Astrocyte (in vitro differentiated cells and primary cell): ENCODE measurements around the gene SPTBN5. TPM values are rescaled to one million over a fixed set of nuclear protein-coding genes. Genes with fewer than 3 reads are reported as not detected.

Experiments
- DNase-seq: peaks from one replicate; pipeline ENCODE4 v3.0.0-alpha.2; 2010; ENCODE audit warnings: low read depth
- FAIRE-seq: peaks from 2 replicates; lab custom pipeline; 2011; peaks lifted over from hg19 to GRCh38; lab: Jason Lieb, UNC
- H2AFZ ChIP-seq: 2 replicates; pipeline ENCODE4 v1.6.0; 2012; ENCODE audit warnings: low read depth, low read length, inconsistent platforms
- H3K27ac ChIP-seq: 2 replicates; pipeline ENCODE4 v1.5.1; 2011; ENCODE audit warnings: low read depth, low read length, inconsistent platforms
- H3K27me3 ChIP-seq: 2 replicates; pipeline ENCODE4 v1.6.0; 2011; ENCODE audit warnings: low read length, inconsistent platforms; ENCODE audit not compliant: insufficient read depth
- H3K36me3 ChIP-seq: 2 replicates; pipeline ENCODE4 v1.5.1; 2011; ENCODE audit warnings: low read length, inconsistent platforms; ENCODE audit not compliant: insufficient read depth
- H3K4me1 ChIP-seq: 2 replicates; pipeline ENCODE4 v1.5.1; 2011; ENCODE audit warnings: low read length, inconsistent platforms; ENCODE audit not compliant: insufficient read depth
- H3K4me2 ChIP-seq: 2 replicates; pipeline ENCODE4 v1.6.0; 2012; ENCODE audit warnings: low read length, inconsistent platforms
- H3K4me3 ChIP-seq: 2 replicates; pipeline ENCODE4 v1.5.1; 2011; ENCODE audit warnings: low read depth, mild to moderate bottlenecking, low read length, inconsistent platforms; ENCODE audit not compliant: insufficient read depth
- H3K79me2 ChIP-seq: 2 replicates; pipeline ENCODE4 v1.6.0; 2012; ENCODE audit warnings: mild to moderate bottlenecking, low read length, inconsistent platforms; ENCODE audit not compliant: insufficient read depth
- H3K9ac ChIP-seq: 2 replicates; pipeline ENCODE4 v1.6.0; 2012; ENCODE audit warnings: mild to moderate bottlenecking, low read length, inconsistent platforms
- H3K9me3 ChIP-seq: 2 replicates; pipeline ENCODE4 v1.5.1; 2012; ENCODE audit warnings: low read depth, mild to moderate bottlenecking, low read length, inconsistent platforms; ENCODE audit not compliant: insufficient read depth
- H4K20me1 ChIP-seq: 2 replicates; pipeline ENCODE4 v1.6.0; 2012; ENCODE audit warnings: low read length, inconsistent platforms; ENCODE audit not compliant: insufficient read depth
- H3K27ac Mint-ChIP-seq: one replicate; pipeline ENCODE4 v1.8.0; 2021; ENCODE audit warnings: mild to moderate bottlenecking, mixed read lengths; ENCODE audit not compliant: unreplicated experiment
- H3K27me3 Mint-ChIP-seq: one replicate; pipeline ENCODE4 v1.8.0; 2021; ENCODE audit warnings: low read depth, mixed read lengths; ENCODE audit not compliant: unreplicated experiment
- H3K36me3 Mint-ChIP-seq: one replicate; pipeline ENCODE4 v1.8.0; 2021; ENCODE audit warnings: low read depth, mixed read lengths; ENCODE audit not compliant: unreplicated experiment
- H3K4me1 Mint-ChIP-seq: one replicate; pipeline ENCODE4 v1.8.0; 2021; ENCODE audit warnings: low read depth, mixed read lengths; ENCODE audit not compliant: unreplicated experiment
- H3K4me3 Mint-ChIP-seq: one replicate; pipeline ENCODE4 v1.8.0; 2021; ENCODE audit warnings: mild to moderate bottlenecking, moderate library complexity, mixed read lengths; ENCODE audit not compliant: unreplicated experiment
- H3K9me3 Mint-ChIP-seq: one replicate; pipeline ENCODE4 v1.8.0; 2021; ENCODE audit warnings: mild to moderate bottlenecking, mixed read lengths; ENCODE audit not compliant: unreplicated experiment
- CTCF ChIP-seq: IDR thresholded peaks from 2 replicates; pipeline ENCODE4 v1.5.1; 2011; ENCODE audit warnings: low read depth, mild to moderate bottlenecking, inconsistent platforms, low read length, moderate library complexity; ENCODE audit not compliant: insufficient read depth
- EZH2 ChIP-seq: IDR thresholded peaks from 2 replicates; pipeline ENCODE4 v1.6.1; 2012; ENCODE audit warnings: mild to moderate bottlenecking, low read length, inconsistent platforms; ENCODE audit not compliant: insufficient read depth
- total RNA-seq: library from RNA; stranded (reverse); gene quantifications from 2 replicates; pipeline ENCODE4 v1.2.1, GENCODE V29; 2021

Gene SPTBN5
- total RNA-seq, 1 donor from 2014 or later, result 5.3 TPM

GRCh38 chr15:41860049-41860828 lies 33.6 kb downstream of the SPTBN5 start:
- H3K27ac Mint-ChIP-seq, result no peak overlapping the region
- no peaks in the 10 kb centered on the region for H3K9me3 Mint-ChIP-seq
- Histone ChIP-seq H4K20me1 (no peaks in the 10 kb centered on the region), H3K79me2 (no peaks in the 10 kb centered on the region), H2AFZ (no peak overlapping the region), H3K9me3 (no peaks in the 10 kb centered on the region), H3K4me1 (peaks cover 3% of the 10 kb centered on the region), H3K9ac (no peak overlapping the region), H3K27me3 (no peaks in the 10 kb centered on the region), H3K36me3 (no peaks in the 10 kb centered on the region), H3K4me2 (no peak overlapping the region), H3K27ac (no peak overlapping the region), H3K4me3 (no peak overlapping the region)
- H3K27me3 Mint-ChIP-seq, result peaks cover 42% of the 10 kb centered on the region
- H3K4me1 Mint-ChIP-seq, result no peaks in the 10 kb centered on the region
- FAIRE-seq (no peak), DNase-seq (no peak)
- H3K4me3 Mint-ChIP-seq, result no peak overlapping the region
- H3K36me3 Mint-ChIP-seq, result peaks cover 6% of the 10 kb centered on the region
- TF ChIP-seq CTCF (no peak), EZH2 (no peak)

- no peaks in the 10 kb centered on the region for H4K20me1 ChIP-seq
- H3K9ac ChIP-seq, result no peak overlapping the region
- no peak overlapping the region for H3K27ac Mint-ChIP-seq
- no peaks in the 10 kb centered on the region for H3K36me3 ChIP-seq
- H3K4me2 ChIP-seq, result no peak overlapping the region
- no peaks in the 10 kb centered on the region for H3K27me3 ChIP-seq
- no peaks in the 10 kb centered on the region for H3K79me2 ChIP-seq
- DNase-seq (no peak), FAIRE-seq (no peak)
- TF ChIP-seq CTCF, result no peak
- no peak for TF ChIP-seq EZH2
- H3K27ac ChIP-seq, result no peak overlapping the region
- H3K9me3 ChIP-seq, result no peaks in the 10 kb centered on the region
- H3K36me3 Mint-ChIP-seq, result peaks cover 6% of the 10 kb centered on the region
- no peak overlapping the region for H3K4me3 Mint-ChIP-seq
- H3K4me1 ChIP-seq, result peaks cover 6% of the 10 kb centered on the region
- no peaks in the 10 kb centered on the region for H3K4me1 Mint-ChIP-seq
- H3K4me3 ChIP-seq, result no peak overlapping the region
- no peaks in the 10 kb centered on the region for H3K9me3 Mint-ChIP-seq
- H3K27me3 Mint-ChIP-seq, result peaks cover 31% of the 10 kb centered on the region
- H2AFZ ChIP-seq, result no peak overlapping the region
Measured at GRCh38 chr15:41858756-41859155, 35.1 kb downstream of the SPTBN5 start.

- Histone ChIP-seq H3K9ac (no peak overlapping the region), H3K27me3 (no peaks in the 10 kb centered on the region), H3K4me2 (no peak overlapping the region), H3K79me2 (no peaks in the 10 kb centered on the region), H3K27ac (no peak overlapping the region), H2AFZ (no peak overlapping the region), H3K4me1 (peaks cover 6% of the 10 kb centered on the region), H3K4me3 (no peak overlapping the region), H3K36me3 (no peaks in the 10 kb centered on the region), H3K9me3 (no peaks in the 10 kb centered on the region), H4K20me1 (no peaks in the 10 kb centered on the region)
- FAIRE-seq (no peak), DNase-seq (no peak)
- Mint-ChIP-seq H3K27me3 (peaks cover 21% of the 10 kb centered on the region), H3K4me3 (no peak overlapping the region), H3K4me1 (no peaks in the 10 kb centered on the region), H3K36me3 (peaks cover 6% of the 10 kb centered on the region), H3K9me3 (no peaks in the 10 kb centered on the region), H3K27ac (no peak overlapping the region)
- TF ChIP-seq CTCF, result no peak
- TF ChIP-seq EZH2, result no peak
Measured at GRCh38 chr15:41857316-41857715, 36.5 kb downstream of the SPTBN5 start.
